Esophagus muscularis mucosa (tissue), 4 donors: Measurements from ENCODE around the gene COX7A1. TPM values are rescaled to one million over a fixed set of nuclear protein-coding genes. Genes with fewer than 3 reads are reported as not detected.

Experiments
- DNase-seq: peaks from one replicate; pipeline ENCODE4 v3.0.0-alpha.2; 2017; ENCODE audit errors: extremely low spot score
- H3K27ac ChIP-seq, 4 donors: fragments of 200-600 bp; sonication (generic); replicated peaks in 1 of 4; 1 replicate in 3 of 4; 2 replicates in 1 of 4; pipeline ENCODE4 v1.5.1; 2016 to 2019; ENCODE audit warnings: mild to moderate bottlenecking in 1 of 4
- H3K27me3 ChIP-seq, 4 donors: fragments of 200-600 bp; sonication (generic); one replicate each; pipeline versions ENCODE4 v1.5.1 to v1.6.0; 2016 to 2019
- H3K36me3 ChIP-seq, 4 donors: fragments of 200-600 bp; sonication (generic); one replicate each; pipeline ENCODE4 v1.5.1; 2016 to 2019
- H3K4me1 ChIP-seq, 4 donors: fragments of 200-600 bp; sonication (generic); one replicate each; pipeline ENCODE4 v1.5.1; 2016 to 2019
- H3K4me3 ChIP-seq, 4 donors: fragments of 200-600 bp; sonication (generic); 1 replicate in 2 of 4; 2 replicates in 2 of 4; pipeline ENCODE4 v1.5.1; 2016 to 2019; ENCODE audit warnings: mild to moderate bottlenecking in 4 of 4, moderate library complexity in 1 of 4
- H3K9me3 ChIP-seq, 4 donors: fragments of 200-600 bp; sonication (generic); 1 replicate in 3 of 4; 2 replicates in 1 of 4; pipeline ENCODE4 v1.5.1; 2016 to 2019
- CTCF ChIP-seq, 3 experiments: fragments of 200-600 bp in 2 of 3; fragments of 450-650 bp in 1 of 3; sonication (generic) in 2 of 3; IDR thresholded peaks; one replicate each; pipeline ENCODE4 v1.5.1; 2017 to 2019; ENCODE audit warnings: antibody characterized with exemption in 3 of 3, mild to moderate bottlenecking in 2 of 3, moderate library complexity in 1 of 3
- EP300 ChIP-seq: sonication (generic); formaldehyde crosslinking; IDR thresholded peaks from one replicate; pipeline ENCODE4 v1.6.1; 2017; ENCODE audit warnings: antibody characterized with exemption
- POLR2A ChIP-seq: fragments of 450-650 bp; IDR thresholded peaks from one replicate; pipeline ENCODE4 v1.6.1; 2017; ENCODE audit warnings: antibody characterized with exemption, moderate library complexity, mild to moderate bottlenecking, low read depth
- POLR2AphosphoS5 ChIP-seq, 2 donors: sonication (generic); formaldehyde crosslinking; IDR thresholded peaks; one replicate each; pipeline ENCODE4 v1.6.1; 2017; ENCODE audit warnings: antibody characterized with exemption in 2 of 2
- WGBS: methylation state at CpG from one replicate; pipeline ENCODE4 v1.1.5; 2018; 5-methylcytosine and 5-hydroxymethylcytosine counted together
- intact Hi-C: fragments of 100-400 bp; cut with DNase I; formaldehyde crosslinking; loops from one replicate; pipeline ENCODE4 v1.15.1; 2023
- total RNA-seq, 4 donors: library from RNA; depleted of rRNA; stranded (reverse); fragments of >200 nt; gene quantifications; one replicate each; pipeline versions ENCODE4 v1.1.0 to v1.2.1, GENCODE V29; 2016

The COX7A1 gene
- total RNA-seq, 4 donors from 2014 or later: 65.8 to 231 (median 101) TPM

GRCh38 chr19:36144624-36145023 lies 7.6 kb downstream of the COX7A1 start:
- Histone ChIP-seq H3K9me3 (no peaks in the 10 kb centered on the region), H3K36me3 (peaks cover 49 to 80% (median 76%) of the 10 kb centered on the region in 4 donors), H3K27ac (no peak overlapping the region), H3K27me3 (no peaks in the 10 kb centered on the region), H3K4me1 (peaks cover 12 to 30% (median 17%) of the 10 kb centered on the region in 4 donors), H3K4me3 (no peak overlapping the region)
- TF ChIP-seq EP300 (no peak), POLR2AphosphoS5 (IDR thresholded peaks at IDR 0.05) (no peak), POLR2A (no peak), CTCF (IDR thresholded peaks at IDR 0.05) (no peak)
- DNase-seq: no peak
- intact Hi-C loops: no loop called here
- WGBS: 96% methylated on average over 6 of the region's 6 CpGs

GRCh38 chr19:36142496-36142895 lies 9.8 kb downstream of the COX7A1 start:
- Histone ChIP-seq H3K27me3 (no peaks in the 10 kb centered on the region), H3K4me1 (peaks cover 14 to 34% (median 26%) of the 10 kb centered on the region in 4 donors), H3K27ac (peak overlapping the region in 2 of 4 donors; percentile 92 to 96), H3K4me3 (no peak overlapping the region), H3K36me3 (peaks cover 33 to 58% (median 55%) of the 10 kb centered on the region in 4 donors), H3K9me3 (no peaks in the 10 kb centered on the region)
- intact Hi-C loops: no loop called here
- no peak for DNase-seq
- WGBS: 74% methylated on average over 8 of the region's 9 CpGs
- no peak for TF ChIP-seq POLR2AphosphoS5 (IDR thresholded peaks at IDR 0.05)
- TF ChIP-seq CTCF (IDR thresholded peaks at IDR 0.05): no peak
- no peak for TF ChIP-seq POLR2A
- TF ChIP-seq EP300: no peak

- Histone ChIP-seq H3K36me3 (peaks cover 29 to 54% (median 50%) of the 10 kb centered on the region in 4 donors), H3K9me3 (no peaks in the 10 kb centered on the region), H3K27me3 (no peaks in the 10 kb centered on the region), H3K27ac (peak overlapping the region; percentile 92 to 100 (median 96)), H3K4me3 (no peak overlapping the region), H3K4me1 (peaks cover 14 to 39% (median 31%) of the 10 kb centered on the region in 4 donors)
- 91% methylated on average over 14 of the region's 14 CpGs for WGBS
- no peak for TF ChIP-seq POLR2AphosphoS5 (IDR thresholded peaks at IDR 0.05)
- TF ChIP-seq CTCF (IDR thresholded peaks at IDR 0.05): no peak
- TF ChIP-seq EP300: no peak
- no peak for TF ChIP-seq POLR2A
- intact Hi-C loops: no loop called here
- no peak for DNase-seq
Measured at GRCh38 chr19:36142046-36142445, 10.2 kb downstream of the COX7A1 start.

GRCh38 chr19:36141039-36141927 lies 11.0 kb downstream of the COX7A1 start:
- TF ChIP-seq POLR2AphosphoS5 (IDR thresholded peaks at IDR 0.05) (peak; percentile 89 to 90), EP300 (no peak)
- peaks cover 21 to 47% (median 38%) of the 10 kb centered on the region in 4 donors for H3K4me1 ChIP-seq
- DNase-seq: peak; percentile 96
- peak overlapping the region; percentile 74 to 97 (median 76) for H3K4me3 ChIP-seq
- H3K9me3 ChIP-seq: no peaks in the 10 kb centered on the region
- H3K27ac ChIP-seq: peak overlapping the region; percentile 92 to 100 (median 96)
- H3K36me3 ChIP-seq: peaks cover 22 to 46% (median 43%) of the 10 kb centered on the region in 4 donors
- 37% methylated on average over 21 of the region's 42 CpGs for WGBS
- H3K27me3 ChIP-seq: no peaks in the 10 kb centered on the region
- intact Hi-C loops: no loop called here

GRCh38 chr19:36140304-36141038 lies 11.8 kb downstream of the COX7A1 start:
- Histone ChIP-seq H3K27me3 (no peaks in the 10 kb centered on the region), H3K36me3 (peaks cover 14 to 38% (median 35%) of the 10 kb centered on the region in 4 donors), H3K4me1 (peaks cover 23 to 51% (median 43%) of the 10 kb centered on the region in 4 donors), H3K9me3 (no peaks in the 10 kb centered on the region), H3K4me3 (peak overlapping the region; percentile 74 to 97 (median 76)), H3K27ac (peak overlapping the region; percentile 92 to 100 (median 96))
- DNase-seq: no peak
- intact Hi-C loops: no loop called here
- TF ChIP-seq POLR2A (no peak), CTCF (IDR thresholded peaks at IDR 0.05) (no peak), EP300 (no peak), POLR2AphosphoS5 (IDR thresholded peaks at IDR 0.05) (no peak)
- 0% methylated on average over 16 of the region's 31 CpGs for WGBS
